SK-N-SH (cell line): ENCODE results near the gene IRF2BP2.

Source experiments
- CHD2 ChIP-seq: fragments of 150-350 bp; IDR thresholded peaks from 2 replicates; pipeline ENCODE4 v1.6.1; 2018; ENCODE audit warnings: low read length; ENCODE audit not compliant: partially characterized antibody
- ELF1 ChIP-seq: IDR thresholded peaks from 2 replicates; pipeline ENCODE4 v1.4.0; 2012
- TCF12 ChIP-seq: IDR thresholded peaks from 2 replicates; pipeline ENCODE4 v1.4.0; 2012
- TF ChIP-seq, protein P1 (sequence below): fragments of 200-600 bp; sonication (generic); IDR thresholded peaks from 2 replicates; pipeline ENCODE4 v1.6.1; 2017; ENCODE audit warnings: antibody characterized with exemption, mild to moderate bottlenecking, moderate library complexity
- TF ChIP-seq, protein P2 (sequence below): IDR thresholded peaks from 2 replicates; pipeline ENCODE4 v1.6.1; 2012; ENCODE audit warnings: mild to moderate bottlenecking, low read depth, low read length, moderate library complexity
- TF ChIP-seq, protein P3 (sequence below): IDR thresholded peaks from 2 replicates; pipeline ENCODE4; 2012

DNA sequence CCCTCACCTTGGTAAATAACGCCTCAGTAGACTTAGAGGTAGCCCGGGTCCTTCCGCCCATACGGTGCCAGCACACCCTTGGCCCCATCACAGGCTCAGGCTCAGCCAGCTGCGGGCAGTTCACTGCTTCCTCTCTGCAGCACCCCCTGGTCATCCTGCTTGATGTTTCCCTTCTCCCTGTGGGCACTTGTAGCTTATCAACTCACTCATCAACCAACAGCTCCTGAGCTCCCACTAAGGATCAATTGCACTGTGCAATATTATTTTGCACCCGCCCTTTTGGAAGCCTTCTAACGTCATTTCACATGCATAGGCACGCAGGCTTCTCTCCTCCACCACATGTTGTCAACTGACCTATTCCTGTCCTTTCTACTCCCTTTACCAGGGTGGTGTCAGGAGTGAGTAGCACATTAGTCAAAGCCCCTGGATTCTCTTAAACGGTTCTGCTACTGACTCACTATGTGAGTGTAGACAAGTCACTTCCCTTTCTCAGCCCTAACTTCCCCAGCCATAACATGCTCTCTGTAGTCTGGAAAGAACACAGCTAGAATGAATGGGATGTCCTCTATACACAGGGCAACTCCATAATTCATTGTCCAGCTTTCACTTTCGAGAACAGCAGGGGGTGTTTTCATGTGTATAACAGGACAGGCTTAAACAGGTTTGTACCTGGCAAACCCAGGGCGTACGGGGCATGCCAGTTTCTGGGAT is 47.1 kb upstream of the IRF2BP2 start:
- TF ChIP-seq, protein P1, sequence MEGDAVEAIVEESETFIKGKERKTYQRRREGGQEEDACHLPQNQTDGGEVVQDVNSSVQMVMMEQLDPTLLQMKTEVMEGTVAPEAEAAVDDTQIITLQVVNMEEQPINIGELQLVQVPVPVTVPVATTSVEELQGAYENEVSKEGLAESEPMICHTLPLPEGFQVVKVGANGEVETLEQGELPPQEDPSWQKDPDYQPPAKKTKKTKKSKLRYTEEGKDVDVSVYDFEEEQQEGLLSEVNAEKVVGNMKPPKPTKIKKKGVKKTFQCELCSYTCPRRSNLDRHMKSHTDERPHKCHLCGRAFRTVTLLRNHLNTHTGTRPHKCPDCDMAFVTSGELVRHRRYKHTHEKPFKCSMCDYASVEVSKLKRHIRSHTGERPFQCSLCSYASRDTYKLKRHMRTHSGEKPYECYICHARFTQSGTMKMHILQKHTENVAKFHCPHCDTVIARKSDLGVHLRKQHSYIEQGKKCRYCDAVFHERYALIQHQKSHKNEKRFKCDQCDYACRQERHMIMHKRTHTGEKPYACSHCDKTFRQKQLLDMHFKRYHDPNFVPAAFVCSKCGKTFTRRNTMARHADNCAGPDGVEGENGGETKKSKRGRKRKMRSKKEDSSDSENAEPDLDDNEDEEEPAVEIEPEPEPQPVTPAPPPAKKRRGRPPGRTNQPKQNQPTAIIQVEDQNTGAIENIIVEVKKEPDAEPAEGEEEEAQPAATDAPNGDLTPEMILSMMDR, result no peak
- TF ChIP-seq ELF1 (no peak), CHD2 (no peak), TCF12 (peak; percentile 85)
- TF ChIP-seq, protein P2, sequence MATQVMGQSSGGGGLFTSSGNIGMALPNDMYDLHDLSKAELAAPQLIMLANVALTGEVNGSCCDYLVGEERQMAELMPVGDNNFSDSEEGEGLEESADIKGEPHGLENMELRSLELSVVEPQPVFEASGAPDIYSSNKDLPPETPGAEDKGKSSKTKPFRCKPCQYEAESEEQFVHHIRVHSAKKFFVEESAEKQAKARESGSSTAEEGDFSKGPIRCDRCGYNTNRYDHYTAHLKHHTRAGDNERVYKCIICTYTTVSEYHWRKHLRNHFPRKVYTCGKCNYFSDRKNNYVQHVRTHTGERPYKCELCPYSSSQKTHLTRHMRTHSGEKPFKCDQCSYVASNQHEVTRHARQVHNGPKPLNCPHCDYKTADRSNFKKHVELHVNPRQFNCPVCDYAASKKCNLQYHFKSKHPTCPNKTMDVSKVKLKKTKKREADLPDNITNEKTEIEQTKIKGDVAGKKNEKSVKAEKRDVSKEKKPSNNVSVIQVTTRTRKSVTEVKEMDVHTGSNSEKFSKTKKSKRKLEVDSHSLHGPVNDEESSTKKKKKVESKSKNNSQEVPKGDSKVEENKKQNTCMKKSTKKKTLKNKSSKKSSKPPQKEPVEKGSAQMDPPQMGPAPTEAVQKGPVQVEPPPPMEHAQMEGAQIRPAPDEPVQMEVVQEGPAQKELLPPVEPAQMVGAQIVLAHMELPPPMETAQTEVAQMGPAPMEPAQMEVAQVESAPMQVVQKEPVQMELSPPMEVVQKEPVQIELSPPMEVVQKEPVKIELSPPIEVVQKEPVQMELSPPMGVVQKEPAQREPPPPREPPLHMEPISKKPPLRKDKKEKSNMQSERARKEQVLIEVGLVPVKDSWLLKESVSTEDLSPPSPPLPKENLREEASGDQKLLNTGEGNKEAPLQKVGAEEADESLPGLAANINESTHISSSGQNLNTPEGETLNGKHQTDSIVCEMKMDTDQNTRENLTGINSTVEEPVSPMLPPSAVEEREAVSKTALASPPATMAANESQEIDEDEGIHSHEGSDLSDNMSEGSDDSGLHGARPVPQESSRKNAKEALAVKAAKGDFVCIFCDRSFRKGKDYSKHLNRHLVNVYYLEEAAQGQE, result no peak
- TF ChIP-seq, protein P3, sequence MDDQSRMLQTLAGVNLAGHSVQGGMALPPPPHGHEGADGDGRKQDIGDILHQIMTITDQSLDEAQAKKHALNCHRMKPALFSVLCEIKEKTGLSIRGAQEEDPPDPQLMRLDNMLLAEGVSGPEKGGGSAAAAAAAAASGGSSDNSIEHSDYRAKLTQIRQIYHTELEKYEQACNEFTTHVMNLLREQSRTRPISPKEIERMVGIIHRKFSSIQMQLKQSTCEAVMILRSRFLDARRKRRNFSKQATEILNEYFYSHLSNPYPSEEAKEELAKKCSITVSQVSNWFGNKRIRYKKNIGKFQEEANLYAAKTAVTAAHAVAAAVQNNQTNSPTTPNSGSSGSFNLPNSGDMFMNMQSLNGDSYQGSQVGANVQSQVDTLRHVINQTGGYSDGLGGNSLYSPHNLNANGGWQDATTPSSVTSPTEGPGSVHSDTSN, result peak; percentile 67
